Measurements from ENCODE around the gene GPLD1.

- TF ChIP-seq CTCF (conservative IDR thresholded peaks at IDR 0.05 in 1 of 2, IDR thresholded peaks at IDR 0.05 in 1 of 2; ENCODE audit: low read depth in 1 of 2, low read length in 2 of 2) = no peak
- TF ChIP-seq EZH2 (IDR thresholded peaks at IDR 0.05; ENCODE audit: low read length, missing control alignments) = no peak
Measured at GRCh38 chr6:24484657-24485323, 4.6 kb downstream of the GPLD1 start.
